Dermis blood vessel endothelial cell (primary cell): ENCODE results near the gene GDF9. TPM values are rescaled to one million over a fixed set of nuclear protein-coding genes. Genes with fewer than 3 reads are reported as not detected.
"Not testable (repeated sequence)": the region's sequence is repeated elsewhere in the genome, so short reads cannot be mapped to it uniquely, and the experiment has no call there.

Experiments
- DNase-seq: peaks from one replicate; pipeline ENCODE4 v3.0.0; 2010
- total RNA-seq: library from RNA; depleted of rRNA; stranded (reverse); fragments of >200 nt; gene quantifications from 2 replicates; pipeline ENCODE4 v1.2.3, GENCODE V29; 2014

Gene GDF9
- total RNA-seq, 1 donor from 2014 or later, result not detected

DNA sequence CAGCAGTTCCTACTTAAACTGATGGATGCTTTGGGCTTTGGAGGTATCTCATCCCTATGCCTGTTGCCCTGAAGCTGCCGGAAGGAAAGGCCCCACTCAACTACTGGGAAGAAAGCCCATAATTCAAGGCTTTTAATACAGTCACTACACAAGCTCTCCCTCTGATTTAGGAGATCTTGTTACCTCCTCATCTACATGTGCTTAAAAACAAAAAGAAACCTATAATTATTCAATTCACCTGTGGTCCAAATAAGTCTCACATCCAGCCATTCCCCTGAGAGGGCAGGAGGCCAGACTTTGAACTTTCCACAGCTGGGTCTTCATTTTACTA lies 6.5 kb upstream of the GDF9 start:
- no peak for DNase-seq

DNA sequence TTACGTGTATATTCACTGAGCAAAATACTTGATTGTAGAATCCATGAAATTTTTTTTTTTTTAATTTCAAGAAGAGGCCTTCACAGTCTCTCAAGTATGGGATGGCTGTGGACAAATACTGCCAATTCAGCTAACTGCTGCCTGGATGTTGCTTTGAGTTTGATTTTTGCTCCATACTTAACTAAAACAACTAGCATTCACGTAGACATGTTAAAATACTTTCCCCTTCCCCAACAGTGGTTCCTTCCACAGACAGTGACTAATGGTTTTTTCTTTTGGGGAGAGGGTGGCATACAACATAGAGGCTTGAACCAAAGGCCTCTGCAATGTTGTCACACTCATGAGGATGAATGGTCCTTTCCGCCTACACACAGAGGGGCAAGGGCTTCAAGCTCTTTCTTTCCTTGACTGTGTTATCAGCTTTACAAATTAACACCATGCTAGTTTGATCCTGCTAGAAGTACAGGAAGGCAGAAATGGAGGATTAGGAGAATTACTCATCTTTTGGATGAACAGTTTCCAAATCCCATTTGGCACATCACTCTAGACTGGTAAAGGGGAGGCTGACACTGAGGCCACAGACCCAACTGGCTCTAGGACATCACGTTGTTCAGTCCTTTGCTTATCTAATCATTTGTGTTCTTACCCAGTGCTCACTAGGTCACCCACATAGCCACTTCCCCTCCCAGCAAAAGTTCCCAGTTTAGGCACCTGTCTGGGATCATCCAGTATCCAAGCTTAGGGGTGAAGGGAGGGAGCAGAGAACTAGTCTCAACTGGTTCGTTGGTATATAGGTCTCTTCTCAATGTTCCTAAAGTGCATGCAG lies 5.4 kb upstream of the GDF9 start:
- DNase-seq, result no peak

DNA sequence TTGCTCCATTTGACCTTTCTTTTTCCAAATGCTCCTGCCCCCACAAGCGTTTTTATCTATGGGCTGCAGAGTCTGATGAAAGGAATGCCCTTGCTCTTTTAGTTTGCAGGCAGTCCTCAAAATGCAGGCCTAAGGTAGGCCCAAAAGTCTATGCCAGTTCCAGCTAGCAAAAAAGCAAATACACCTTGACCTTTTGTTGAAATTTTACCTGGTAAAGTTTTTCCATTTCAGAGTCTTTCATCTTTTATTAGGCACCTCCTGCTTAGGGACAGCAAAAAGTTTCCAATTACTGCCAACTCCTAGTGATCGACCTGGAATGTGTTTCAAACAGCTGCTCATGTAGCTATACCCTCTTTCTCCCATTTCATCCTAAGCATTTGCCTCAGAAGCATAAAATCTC lies 4.5 kb upstream of the GDF9 start:
- DNase-seq, result no peak

DNA sequence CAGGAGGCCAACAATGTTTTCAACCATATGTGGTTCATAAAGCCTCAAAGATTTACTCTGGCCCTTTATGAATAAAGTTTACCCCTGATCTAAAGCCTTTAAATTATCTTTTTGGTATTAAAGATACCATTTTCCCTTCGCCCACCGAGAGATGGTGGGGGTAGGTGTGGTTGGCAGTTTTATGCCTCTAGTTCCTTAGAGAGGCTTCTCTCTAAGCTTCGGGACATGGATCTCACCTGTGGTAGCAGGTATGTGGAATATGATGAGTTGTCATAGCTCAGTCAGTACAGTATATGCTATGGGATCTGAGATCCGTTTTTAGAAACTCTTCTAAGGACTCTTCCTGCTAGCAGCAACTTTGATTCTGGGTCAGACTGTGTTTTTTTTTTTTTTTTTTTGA lies 2.5 kb upstream of the GDF9 start:
- DNase-seq, result no peak

DNA sequence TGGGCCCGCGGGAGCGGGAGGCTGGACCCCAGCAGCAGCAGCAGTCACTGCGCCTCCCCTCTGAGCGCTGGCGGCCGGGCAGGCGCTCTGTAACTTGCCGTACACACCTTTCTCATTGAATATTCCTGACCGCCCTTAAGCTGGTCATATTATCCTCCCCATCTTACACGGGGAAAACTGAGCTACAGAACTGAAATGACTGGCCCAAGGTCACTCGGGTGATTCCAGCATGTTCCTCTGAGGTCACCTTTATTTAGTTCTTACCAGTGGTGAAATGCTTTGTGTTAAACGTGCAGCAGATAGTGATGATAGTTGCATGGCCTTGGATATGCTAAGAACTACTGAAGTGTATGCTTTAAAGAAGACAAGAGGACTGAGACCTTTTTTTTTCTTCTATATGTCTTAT lies 780 bp upstream of the GDF9 start:
- no peak for DNase-seq

DNA sequence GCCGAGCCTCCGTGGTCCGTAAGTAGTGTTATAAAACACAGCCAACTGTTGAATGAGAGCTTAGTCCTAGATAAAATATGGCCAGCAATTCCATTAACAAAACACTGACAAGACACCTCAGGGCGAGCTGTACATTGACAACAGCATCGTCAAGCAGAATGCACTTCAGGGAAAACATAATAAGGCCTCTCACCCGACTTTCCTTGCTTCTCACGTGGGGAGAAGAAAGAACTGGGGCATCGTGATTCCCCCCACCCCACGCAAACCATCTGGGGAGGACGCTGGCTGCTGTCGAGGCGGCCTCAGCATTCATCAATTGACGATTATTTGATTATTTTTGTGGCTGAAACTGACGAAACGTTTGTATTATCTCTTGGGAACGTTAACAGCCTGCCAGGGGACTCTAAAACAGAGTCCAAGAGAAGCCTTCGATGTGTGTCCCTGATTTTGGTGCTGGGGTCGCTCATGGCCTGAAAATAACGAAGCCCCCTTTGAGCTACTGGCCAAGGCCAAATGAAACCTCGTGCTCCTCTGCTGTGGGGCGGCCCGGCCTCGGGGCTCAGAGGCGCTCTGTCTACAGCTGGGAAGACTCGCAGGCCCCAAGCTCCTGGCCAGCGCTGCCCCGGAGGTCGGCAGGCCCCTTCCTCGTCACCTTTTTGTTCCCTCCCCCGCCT lies 464 bp downstream of the GDF9 start:
- no peak for DNase-seq

DNA sequence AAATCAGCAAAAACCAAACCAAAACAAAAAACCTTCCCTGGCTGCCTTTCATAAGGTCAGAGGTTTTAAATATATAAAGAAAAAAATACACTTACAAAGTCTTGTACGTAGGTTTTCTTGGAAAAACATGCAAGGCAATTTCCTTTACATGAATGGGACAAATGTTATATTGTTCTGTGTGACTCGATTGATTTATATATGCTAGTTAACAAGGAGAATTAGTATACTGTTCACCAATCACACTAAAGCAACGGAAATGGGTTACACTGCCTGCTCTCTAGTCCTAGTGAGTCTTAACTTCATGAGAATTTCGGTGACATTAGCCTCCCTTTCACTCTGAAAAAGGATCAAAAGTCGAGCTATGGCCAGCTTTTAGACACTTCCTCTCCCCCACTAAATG lies 5.5 kb downstream of the GDF9 start:
- DNase-seq, result no peak

DNA sequence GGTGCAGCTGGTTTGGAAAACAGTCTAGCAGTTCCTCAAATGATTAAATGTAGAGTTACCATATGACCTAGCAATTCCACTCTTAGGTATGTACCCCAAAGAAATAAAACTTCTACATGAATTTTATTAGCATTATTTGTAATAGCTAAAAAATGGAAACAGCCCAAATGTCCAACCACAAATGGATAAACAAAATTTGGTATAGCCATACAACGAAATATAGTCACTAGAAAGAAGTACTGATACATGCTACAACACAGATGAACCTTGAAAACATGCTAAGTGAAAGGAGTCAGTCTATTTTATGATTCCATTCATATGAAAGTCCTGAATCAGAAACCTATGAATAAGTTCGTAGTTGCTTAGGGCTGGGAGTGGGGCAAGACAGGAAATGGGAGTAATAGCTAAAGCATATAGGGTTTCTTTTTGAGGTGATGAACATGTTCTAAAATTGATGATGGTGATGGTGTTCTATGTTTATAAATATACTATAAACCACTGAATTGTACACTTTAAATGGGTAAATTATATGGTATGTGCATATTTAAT lies 6.3 kb downstream of the GDF9 start:
- DNase-seq, result no peak

DNA sequence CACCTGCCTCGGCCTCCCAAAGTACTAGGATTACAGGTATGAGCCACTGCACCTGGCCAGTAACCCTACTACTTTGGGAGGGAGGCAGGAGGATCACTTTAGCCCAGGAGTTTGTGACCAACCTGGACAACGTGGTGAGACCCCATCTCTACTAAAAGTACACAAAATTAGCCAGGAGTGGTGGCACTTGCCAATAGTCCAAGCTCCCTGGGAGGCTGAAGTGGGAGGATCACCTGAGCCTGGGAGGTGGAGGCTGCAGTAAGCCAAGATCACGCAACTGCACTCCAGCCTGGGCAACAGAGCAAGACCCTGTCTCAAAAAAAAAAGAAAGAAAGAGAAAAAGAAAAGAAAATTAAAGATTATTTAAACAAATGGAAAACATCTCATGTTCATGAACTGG lies 10.3 kb downstream of the GDF9 start:
- DNase-seq, result no peak

DNA sequence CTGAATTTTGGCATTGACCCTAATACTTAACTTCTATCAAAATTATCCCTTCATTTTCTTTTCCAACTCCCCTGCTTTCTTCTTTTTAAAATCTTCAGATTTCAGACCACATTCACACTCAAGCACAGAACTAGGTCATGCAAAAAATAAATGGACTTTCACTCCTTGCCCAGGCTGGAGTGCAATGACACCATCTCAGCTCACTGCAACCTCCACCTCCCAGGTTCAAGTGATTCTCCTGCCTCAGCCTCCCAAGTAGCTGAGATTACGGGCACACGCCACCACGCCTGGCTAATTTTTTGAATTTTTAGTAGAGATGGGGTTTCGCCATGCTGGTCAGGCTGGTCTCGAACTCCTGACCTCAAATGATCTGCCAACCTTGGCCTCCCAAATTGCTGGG lies 11.3 kb downstream of the GDF9 start:
- DNase-seq, result not testable (repeated sequence)

DNA sequence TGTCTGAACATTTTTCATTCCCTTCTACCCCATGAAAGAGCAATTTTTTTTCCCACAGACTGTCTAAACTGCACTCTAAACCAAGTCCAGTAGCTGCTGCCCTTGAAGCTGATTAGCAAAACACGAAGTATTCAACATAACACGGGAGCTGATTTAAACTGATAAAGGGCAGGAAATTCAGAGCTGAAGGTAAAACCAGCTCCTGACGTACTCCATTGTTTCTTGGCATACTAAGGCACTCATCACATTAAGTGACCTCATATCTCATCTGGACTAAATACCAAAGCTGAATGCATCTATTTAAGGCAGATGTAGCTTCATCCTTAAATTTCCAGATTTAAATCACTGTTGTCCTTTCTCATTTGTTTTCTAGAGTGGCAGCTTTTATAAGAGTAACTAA lies 12.0 kb downstream of the GDF9 start:
- peak; percentile 87 for DNase-seq

DNA sequence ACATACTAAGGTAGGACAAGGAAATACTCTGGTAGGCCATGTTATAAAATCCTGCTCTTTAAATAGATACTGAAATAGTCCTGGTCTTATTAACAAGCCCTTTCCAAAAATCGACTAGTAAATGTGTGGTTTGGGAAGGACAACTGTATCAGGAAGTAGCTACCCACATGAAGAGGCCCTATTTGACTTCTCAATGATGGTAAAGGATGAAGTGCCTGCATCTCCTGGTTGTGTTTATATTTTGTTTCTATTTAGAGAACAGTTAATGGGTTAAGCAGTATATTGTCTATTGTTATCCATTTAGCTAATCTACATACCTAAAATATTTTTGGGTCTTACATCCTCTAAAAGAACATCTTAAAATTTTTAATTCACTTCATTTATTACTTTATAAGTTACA lies 12.5 kb downstream of the GDF9 start:
- no peak for DNase-seq

DNA sequence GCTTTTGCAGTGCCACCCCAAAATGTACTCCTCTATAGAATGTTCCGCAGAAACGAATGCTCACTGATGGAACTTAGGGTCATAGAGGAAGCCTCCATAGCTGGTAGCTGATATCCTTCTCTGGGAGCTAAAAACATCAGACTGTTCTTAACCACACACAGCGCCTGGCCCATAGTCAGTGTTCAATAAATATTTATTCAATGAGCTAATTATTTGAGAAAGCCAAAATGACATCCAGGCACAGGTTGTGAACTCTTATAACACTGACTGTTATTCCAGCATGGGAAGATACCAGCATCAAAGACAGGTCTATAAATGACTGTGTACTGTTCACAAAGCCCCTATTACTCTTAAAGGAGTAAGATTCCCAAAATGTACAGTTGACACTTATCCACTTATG lies 12.9 kb downstream of the GDF9 start:
- no peak for DNase-seq

DNA sequence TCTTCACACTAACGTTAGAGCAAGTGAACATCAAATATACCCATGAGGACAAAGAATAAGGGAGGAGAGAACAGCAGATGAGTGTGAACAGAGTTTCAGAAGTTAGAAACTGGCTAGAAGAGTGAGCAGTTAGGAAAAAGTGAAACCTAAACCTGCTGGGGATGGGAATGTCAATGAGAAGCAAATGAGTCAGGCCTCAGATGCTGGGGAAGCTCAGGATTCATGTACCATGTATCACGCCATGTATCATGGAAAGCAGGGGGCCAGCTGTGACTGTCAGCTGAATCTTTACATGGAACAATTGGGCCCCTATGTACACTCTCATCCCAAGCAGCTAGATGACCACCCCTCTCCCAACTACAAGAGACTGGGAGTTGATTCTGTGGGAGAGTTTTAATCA lies 16.2 kb downstream of the GDF9 start:
- no peak for DNase-seq

DNA sequence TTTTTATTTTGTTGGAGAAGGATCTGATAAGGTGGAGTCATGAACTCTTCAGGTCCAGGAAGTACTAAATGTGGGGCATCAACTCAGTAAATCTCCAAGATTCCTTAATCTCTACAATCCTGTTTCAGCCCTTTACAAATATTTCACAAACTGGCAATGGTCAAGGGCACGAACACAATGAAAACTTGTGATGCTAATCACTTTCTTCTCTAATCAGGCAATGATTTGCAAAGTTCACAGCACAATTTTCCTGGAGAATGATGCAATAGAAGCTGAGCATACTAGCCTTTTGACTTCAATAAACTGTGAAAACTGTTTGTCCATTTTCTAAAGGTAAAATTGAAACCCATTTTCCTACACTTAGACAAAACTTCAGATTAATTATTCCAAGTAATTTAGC lies 16.9 kb downstream of the GDF9 start:
- no peak for DNase-seq

DNA sequence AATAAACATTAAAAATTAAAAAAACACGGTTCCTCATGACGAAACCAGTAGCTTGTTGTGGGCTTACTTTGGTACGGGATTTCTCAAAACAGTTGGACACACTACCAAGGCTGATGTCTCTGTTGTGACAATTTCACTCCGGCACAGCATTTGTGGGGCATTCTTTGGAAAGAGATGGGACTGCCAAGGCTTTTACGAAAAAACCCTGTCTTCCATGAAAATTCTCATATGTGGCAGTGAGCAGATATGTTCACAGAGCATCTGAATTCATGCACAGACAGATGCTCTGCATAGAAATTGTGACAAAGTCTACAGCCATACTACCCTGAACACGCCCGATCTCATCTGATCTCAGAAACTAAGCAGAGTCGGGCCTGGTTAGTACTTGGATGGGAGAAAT lies 18.0 kb downstream of the GDF9 start:
- no peak for DNase-seq

DNA sequence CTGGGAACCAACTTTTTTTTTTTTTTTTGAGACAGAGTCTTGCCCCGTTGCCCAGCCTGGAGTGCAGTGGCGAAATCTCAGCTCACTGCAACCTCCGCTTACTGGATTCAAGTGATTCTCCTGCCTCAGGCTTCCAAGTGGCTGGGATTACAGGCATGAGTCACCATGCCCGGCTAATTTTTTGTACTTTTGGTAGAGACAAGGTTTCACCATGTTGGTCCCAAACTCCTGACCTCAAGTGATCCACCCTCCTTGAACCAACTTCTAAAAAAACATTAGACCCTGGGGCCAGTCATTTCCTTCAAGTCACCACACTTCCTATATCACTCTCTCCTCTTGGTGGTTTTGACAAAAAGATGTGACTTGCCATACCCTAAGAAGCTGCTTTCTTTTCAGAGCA lies 25.0 kb downstream of the GDF9 start:
- DNase-seq, result no peak

DNA sequence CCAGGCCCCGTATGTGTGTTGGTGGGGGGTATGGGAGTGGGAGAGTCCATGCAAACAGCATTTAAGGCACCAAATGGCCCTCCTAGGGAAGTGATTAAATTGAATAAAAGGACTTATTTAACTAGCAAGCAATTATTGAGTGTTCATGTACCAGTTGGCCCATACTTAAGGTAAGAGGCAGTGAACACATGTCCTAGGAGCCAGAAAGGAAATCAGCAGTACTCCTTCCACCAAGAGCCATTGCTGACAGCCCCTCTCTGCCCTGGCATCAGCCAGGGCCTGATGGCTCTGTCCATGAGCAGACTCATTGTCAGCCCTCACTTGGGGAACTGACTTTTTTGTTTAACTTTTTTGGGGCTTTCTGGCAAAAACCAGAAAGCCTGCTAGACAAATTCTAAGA lies 25.4 kb downstream of the GDF9 start:
- no peak for DNase-seq

DNA sequence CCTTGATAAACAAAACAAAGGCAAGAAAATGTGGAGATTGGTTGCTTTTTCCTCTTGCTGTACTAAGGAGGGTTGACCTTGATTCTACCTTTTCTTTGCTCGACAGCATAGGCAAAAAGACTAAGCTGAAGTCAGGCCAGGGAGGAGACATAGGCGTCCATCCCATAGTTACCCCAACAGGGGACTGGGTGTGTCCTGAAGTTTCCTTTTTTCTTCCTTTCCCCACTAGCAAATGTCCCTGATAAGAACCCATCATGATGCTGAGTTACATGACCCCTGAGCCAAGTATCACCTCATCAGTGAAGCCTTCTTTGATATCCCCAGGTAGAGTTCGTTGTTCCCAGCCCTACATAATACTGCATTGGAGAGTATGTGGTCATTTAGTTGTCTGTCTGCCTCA lies 26.0 kb downstream of the GDF9 start:
- DNase-seq, result no peak

DNA sequence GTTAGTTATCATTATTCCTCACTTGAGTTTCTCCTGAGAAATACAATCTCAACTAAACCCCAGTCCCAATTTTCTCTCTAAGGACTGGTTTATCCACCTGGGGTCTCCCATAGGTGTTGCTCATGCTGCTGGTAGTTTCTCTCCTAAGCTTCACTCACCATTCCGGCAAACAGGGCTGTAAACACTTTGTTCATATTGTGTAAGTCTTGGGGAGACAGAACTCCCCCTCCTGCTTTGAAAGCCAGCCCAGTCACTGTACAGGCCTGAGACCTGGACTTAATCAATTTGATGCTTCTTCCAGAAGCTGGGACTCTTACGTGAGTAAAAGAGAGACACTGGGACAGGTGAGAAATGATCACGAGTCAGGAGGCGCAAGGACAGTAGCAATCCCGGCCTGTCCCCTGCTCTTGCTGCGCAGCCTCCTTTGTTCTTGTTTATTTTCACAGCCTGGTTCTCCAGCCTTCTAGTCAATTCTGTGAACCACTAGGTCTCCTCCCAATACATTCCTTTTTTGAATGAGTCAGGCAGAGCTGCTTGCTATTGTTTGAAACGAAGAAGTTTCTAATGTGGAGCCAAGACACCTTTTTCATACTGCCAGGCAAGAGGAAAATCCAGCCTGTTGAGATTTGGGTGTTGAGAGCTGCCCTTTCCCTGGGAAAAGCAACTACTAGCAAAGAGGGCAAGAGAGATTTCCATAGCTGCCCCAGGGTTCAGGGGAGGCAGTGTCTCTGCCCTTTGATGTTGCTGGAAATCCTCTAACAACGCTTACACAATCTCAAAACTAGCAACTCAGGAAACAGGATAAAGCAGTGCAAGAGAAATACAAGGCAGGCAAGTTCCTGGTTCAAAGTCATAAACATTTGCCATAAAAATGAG lies 26.6 kb downstream of the GDF9 start:
- DNase-seq, result peak; percentile 86

DNA sequence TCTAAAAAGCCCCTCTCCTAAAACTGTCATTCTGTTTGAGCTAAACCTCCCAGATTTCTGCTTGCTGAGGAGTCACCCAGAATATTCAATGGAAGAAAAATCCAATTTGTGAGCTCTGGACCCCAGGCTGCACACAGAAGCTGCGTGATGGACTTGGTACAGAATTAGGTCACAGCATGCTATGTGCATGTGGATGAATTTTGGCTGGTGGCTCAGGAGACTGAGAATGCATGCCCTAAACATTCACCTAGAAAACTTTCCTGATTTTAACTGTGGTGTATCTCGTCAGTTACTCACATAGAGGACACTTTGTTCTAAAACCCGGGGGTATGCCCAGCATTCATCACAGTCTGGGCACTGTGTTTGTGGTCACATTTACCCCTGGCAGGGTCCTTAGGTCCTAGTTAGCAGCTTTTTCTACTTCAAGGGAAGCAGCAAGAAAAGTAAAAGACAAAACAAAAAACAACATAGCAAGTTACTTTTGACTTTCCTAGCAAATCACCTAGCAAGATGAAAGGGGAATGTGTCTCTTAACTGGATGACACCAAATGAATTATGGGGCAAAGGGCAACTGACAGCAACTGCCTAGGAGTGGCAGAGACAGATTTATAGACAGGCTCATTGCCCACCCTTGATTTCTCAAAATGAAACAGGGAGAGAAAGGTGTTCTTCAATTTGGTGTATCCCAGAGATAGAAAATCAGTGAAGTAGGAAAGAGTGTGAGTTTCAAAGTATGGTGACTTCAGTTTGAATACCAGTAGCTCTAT lies 27.6 kb downstream of the GDF9 start:
- no peak for DNase-seq

DNA sequence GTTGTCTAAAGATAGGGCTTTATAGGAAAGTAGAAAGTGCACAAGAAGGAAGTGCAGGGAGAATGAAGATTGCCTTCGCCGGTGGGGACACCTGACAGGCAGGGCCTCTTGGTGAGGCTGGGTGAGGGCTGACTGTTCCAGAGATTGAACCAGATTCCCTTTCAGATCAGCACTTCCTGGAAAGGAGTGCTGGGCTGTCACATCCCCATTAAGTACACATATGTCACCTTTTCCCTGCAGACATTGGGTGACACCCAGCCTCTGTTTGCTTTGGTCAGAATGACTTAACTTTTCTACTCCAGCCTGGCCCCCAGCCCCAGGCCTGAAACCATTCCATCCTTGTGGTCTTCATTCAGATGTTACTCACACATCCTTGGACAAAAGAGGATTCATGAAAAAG lies 28.4 kb downstream of the GDF9 start:
- no peak for DNase-seq

DNA sequence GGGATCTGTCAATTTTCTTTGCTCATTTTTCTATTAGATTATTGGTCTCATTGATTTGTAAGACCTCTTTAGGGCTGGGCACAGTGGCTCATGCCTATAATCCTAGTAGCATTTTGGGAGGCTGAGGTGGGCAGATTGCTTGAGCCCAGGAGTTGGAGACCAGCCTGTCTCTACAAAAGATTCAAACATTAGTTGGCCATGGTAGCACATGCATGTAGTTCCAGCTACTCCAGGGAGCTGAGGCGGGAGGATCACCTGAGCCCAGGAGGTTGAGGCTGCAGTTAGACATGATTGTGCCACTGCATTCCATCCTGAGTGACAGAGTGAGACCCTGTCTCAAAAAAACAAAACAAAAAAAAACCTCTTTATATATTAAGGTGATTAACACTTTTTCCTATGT lies 29.4 kb downstream of the GDF9 start:
- DNase-seq, result no peak
